ENCODE results near the gene EIF4A3.

EIF4A3 gene

DNA sequence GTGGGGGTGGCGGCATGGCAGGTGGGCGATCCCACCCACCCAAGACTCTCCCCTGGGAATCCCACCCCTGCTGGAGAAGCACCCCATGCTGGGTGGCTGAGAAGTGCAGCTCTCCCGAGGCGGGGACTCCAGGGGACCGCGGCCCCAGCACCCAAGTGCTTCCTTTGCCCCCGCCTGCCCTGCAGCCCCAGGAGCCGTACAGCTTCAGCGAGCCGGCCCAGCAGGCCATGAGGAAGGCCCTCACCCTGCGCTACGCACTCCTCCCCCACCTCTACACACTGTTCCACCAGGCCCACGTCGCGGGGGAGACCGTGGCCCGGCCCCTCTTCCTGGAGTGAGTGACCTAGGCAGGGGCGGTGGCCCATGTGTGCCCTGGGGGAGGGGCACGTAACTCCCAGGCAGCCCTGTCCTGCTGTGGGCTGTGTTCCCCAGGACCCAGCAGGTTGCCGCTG, 33.9 kb downstream of the EIF4A3 start:
- no peak for FAIRE-seq

DNA sequence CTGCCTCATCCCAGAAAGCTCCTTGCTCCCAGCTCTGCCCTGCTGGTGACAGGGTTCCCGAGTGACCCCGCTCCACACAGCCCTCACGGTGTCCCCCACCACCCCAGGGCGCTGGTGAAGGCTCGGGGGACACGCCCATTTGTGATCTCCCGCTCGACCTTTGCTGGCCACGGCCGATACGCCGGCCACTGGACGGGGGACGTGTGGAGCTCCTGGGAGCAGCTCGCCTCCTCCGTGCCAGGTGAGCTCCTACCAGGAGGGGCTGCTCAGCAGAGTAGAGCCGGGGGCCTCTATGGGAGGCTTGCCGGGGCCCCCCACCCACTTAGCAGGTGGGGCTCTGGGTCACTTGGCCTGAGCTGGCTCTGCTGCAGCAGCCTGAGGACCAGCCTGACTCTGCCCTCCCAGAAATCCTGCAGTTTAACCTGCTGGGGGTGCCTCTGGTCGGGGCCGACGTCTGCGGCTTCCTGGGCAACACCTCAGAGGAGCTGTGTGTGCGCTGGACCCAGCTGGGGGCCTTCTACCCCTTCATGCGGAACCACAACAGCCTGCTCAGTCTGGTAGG, 34.4 kb downstream of the EIF4A3 start:
- TF ChIP-seq, protein P1, sequence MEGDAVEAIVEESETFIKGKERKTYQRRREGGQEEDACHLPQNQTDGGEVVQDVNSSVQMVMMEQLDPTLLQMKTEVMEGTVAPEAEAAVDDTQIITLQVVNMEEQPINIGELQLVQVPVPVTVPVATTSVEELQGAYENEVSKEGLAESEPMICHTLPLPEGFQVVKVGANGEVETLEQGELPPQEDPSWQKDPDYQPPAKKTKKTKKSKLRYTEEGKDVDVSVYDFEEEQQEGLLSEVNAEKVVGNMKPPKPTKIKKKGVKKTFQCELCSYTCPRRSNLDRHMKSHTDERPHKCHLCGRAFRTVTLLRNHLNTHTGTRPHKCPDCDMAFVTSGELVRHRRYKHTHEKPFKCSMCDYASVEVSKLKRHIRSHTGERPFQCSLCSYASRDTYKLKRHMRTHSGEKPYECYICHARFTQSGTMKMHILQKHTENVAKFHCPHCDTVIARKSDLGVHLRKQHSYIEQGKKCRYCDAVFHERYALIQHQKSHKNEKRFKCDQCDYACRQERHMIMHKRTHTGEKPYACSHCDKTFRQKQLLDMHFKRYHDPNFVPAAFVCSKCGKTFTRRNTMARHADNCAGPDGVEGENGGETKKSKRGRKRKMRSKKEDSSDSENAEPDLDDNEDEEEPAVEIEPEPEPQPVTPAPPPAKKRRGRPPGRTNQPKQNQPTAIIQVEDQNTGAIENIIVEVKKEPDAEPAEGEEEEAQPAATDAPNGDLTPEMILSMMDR (IDR thresholded peaks at IDR 0.05; ENCODE audit: insufficient read depth, missing control alignments): no peak
- no peak for FAIRE-seq
- DNase-seq (ENCODE audit: insufficient read length, low spot score): no peak

More for the DNA sequence above, 33.9 kb downstream of the EIF4A3 start:
- no peak for DNase-seq (ENCODE audit: insufficient read length, low spot score)
- TF ChIP-seq, protein P1 (IDR thresholded peaks at IDR 0.05; ENCODE audit: insufficient read depth, missing control alignments): no peak

DNA sequence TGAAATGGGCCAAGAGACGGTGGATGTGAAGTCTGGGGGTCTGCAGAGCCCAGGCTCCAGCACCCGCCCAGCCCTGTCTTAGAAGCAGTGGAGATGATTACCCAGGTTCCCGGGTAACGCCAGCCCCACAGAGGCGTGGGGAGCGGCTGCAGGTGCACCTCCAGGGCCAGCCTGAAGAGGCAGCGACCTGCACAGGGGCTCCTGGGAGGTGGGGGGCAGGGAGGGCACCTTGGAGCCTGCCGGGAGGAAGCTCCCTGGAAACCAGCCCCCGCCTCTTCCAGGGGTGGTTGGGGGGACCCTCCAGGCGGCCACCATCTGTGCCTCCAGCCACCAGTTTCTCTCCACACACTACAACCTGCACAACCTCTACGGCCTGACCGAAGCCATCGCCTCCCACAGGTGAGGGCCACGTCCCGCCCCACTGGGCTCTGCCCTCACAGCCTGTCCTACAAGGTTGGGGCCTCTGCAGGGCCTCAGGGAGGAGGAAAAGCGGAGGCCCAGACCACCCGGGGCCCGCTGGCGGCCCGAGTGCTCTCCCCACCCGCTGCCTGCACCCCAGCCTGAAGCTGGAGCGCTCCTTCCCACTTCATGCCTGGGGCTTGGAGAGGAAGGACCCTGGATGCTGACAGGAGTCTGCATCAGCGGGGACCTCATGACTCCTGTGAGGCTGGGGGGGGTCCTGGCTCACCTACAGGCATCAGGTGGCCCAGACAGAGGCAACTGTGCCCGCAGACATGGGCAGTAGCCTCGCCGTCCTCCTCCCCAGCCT, 35.0 kb downstream of the EIF4A3 start:
- DNase-seq (ENCODE audit: insufficient read length, low spot score) (no peak), FAIRE-seq (no peak)
- TF ChIP-seq, protein P1 (IDR thresholded peaks at IDR 0.05; ENCODE audit: insufficient read depth, missing control alignments): no peak

DNA sequence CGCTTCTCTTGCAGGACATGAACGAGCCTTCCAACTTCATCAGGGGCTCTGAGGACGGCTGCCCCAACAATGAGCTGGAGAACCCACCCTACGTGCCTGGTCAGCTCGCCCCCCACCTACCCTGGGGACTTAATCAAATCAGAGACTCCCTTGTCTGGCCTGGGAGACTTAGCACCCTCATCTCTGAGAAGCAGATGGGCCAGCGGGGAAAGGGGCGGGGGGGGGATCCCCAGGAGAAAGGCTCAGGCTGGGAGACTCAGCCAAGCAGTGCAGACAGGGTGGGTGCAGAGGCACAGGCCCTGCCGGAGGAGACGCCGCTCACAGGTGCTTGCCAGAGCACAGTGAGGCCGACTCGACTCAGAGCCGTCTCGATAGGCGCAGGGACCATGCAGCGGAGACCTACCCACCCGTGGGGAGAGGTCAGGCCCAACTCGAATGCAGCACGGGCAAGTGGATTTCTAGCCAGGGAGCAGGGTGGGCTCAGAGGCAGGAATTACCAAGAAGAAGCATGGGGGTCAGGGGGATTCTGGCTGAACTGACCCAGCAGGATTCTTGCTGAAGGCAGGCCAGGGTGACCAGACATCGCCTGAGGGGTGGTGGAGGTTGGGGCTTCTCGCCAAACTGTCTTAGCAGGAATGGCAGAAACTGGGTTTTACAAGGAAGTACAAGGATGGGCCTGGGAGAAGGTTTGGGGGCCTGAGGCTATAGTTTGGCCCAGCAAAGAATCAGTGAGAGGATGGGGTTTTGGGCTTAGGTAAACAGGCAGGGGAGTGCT, 35.8 kb downstream of the EIF4A3 start:
- peak; percentile 56 for DNase-seq (ENCODE audit: insufficient read length, low spot score)
- no peak for FAIRE-seq
- TF ChIP-seq, protein P1 (IDR thresholded peaks at IDR 0.05; ENCODE audit: insufficient read depth, missing control alignments): no peak

DNA sequence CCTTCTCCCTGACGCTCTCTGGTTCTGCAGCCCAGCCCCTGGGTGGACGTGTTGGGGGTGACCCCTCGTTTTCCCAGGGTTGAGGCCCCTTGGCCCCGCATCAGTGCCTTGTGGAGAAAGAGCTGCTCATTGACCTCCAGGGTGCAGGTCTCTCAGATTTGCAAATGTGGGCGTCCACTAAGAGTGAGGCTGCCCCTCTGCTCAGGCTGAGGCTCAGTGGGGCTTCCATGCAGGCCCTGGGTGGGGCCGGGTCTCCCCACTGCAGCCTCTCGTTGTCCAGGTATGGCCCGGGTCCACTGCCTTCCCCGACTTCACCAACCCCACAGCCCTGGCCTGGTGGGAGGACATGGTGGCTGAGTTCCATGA, 36.5 kb downstream of the EIF4A3 start:
- no peak for FAIRE-seq
- DNase-seq (ENCODE audit: insufficient read length, low spot score): no peak

DNA sequence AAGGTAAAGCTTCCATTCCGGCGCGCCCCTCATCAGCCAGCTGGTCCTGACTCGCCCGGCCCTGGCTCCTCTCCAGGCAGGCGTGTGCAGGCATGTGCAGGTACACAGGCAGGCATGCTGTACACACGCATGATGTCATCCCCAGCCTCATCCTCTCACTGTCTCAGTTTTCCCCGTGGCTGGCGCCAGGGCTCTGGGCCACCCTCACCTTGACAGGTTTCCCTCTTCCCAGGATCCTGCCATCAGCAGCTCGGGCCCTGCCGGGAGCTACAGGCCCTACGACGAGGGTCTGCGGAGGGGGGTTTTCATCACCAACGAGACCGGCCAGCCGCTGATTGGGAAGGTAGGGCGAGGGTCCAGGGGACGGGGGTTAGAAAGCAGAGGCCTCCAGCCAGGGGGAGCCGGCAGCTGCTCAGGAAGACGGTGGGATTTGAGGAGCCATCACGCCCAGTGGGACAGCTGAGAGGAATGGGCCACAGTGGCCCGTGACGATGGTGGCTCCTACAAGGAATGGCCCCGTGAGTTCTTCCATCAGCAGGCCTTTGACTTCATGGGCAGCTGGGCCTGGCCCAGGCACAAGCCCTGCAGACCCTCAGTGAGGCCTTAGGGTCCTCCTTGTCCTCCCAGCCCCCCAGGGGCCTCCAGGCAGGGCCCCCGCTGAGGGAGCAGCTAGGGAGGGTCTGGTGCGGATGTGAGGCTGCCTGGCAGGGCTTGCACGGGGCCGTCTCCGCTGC, 37.0 kb downstream of the EIF4A3 start:
- TF ChIP-seq, protein P1 (IDR thresholded peaks at IDR 0.05; ENCODE audit: insufficient read depth, missing control alignments): no peak
- DNase-seq (ENCODE audit: insufficient read length, low spot score): no peak
- no peak for FAIRE-seq

More for the DNA sequence above, 36.5 kb downstream of the EIF4A3 start:
- TF ChIP-seq, protein P1 (IDR thresholded peaks at IDR 0.05; ENCODE audit: insufficient read depth, missing control alignments): no peak
